ENCODE results near the gene DHRS3. TPM values are rescaled to one million over a fixed set of nuclear protein-coding genes. Genes with fewer than 3 reads are reported as not detected.

Gene DHRS3
- total and polyA plus RNA-seq, 2 donors (not counting 3 experiments of a cell fraction or from before 2014, with no cell fraction given), result 54.3 to 75.2 TPM

- dilution Hi-C loops (cut with MboI; ENCODE audit: extremely low pct_ligation_motif_present, low sequenced_read_pairs), result no loop called here
- Histone ChIP-seq H3K9ac (replicated peaks; ENCODE audit: extremely low read depth, insufficient read depth, low read length) (no peak overlapping the region), H3K4me2 (ENCODE audit: insufficient read depth, low read length) (no peak overlapping the region), H4K20me1 (replicated peaks; ENCODE audit: control insufficient read depth, extremely low read depth, insufficient read depth, low read length) (no peaks in the 10 kb centered on the region), H3K9me1 (replicated peaks; ENCODE audit: control insufficient read depth, extremely low read depth, insufficient read depth, low read length) (no peaks in the 10 kb centered on the region), H3K27me3 (ENCODE audit: control insufficient read depth in 2 of 2, insufficient read depth in 2 of 2, low read length in 2 of 2) (no peaks in the 10 kb centered on the region), H3K9me3 (replicated peaks; ENCODE audit: control insufficient read depth, insufficient read depth, low read length) (no peaks in the 10 kb centered on the region), H3K4me3 (replicated peaks in 1 of 3; ENCODE audit: insufficient read depth in 1 of 3, low read depth in 1 of 3, low read length in 3 of 3) (no peak overlapping the region), H3K79me2 (ENCODE audit: control insufficient read depth, insufficient read depth, low read length) (no peaks in the 10 kb centered on the region), H2AFZ (ENCODE audit: low read depth, low read length) (no peak overlapping the region), H3K4me1 (ENCODE audit: control insufficient read depth, extremely low read depth, insufficient read depth, low read length) (no peaks in the 10 kb centered on the region), H3K27ac (ENCODE audit: insufficient read depth, low read depth, low read length) (no peak overlapping the region), H3K36me3 (ENCODE audit: control insufficient read depth in 2 of 2, extremely low read depth in 1 of 2, insufficient read depth in 2 of 2, low read length in 2 of 2) (peaks cover 1 to 11% of the 10 kb centered on the region in 2 experiments)
- TSS peak; percentile 31 for BruUV-seq (replicated peaks)
- ChIA-PET CTCF (no interaction called here), POLR2A (no interaction called here)
- DNase-seq (ENCODE audit: low read depth, low spot score) (no peak), FAIRE-seq (no peak)
- intact Hi-C loops (cut with micrococcal nuclease), result no loop called here
- no peak for TF ChIP-seq POLR2AphosphoS5 (IDR thresholded peaks at IDR 0.05; ENCODE audit: insufficient read depth, low read depth, low read length)
- no peak for TF ChIP-seq POLR2A (IDR thresholded peaks at IDR 0.05; ENCODE audit: low read depth, low read length)
- TF ChIP-seq MYC (IDR thresholded peaks at IDR 0.05; ENCODE audit: low read depth, low read length), result no peak
- TF ChIP-seq JUN (IDR thresholded peaks at IDR 0.05; ENCODE audit: borderline replicate concordance, insufficient read depth, insufficient read length, low read depth), result no peak
- no peak for TF ChIP-seq MAX (IDR thresholded peaks at IDR 0.05; ENCODE audit: insufficient read depth, insufficient read length)
- no peak for TF ChIP-seq FOS (IDR thresholded peaks at IDR 0.05; ENCODE audit: borderline replicate concordance, insufficient read depth, low read length)
- no peak for TF ChIP-seq GATA2 (IDR thresholded peaks at IDR 0.05; ENCODE audit: insufficient read depth, insufficient read length, low read depth, low read length)
- TF ChIP-seq EZH2 (IDR thresholded peaks at IDR 0.05; ENCODE audit: borderline replicate concordance, low read depth, low read length, severe bottlenecking), result no peak
- no peak for TF ChIP-seq CTCF (IDR thresholded peaks at IDR 0.05; ENCODE audit: extremely low read depth in 1 of 2, insufficient read depth in 1 of 2, low read depth in 1 of 2, low read length in 2 of 2)
Measured at GRCh38 chr1:12584900-12585525, 33.0 kb downstream of the DHRS3 start.
